ENCODE data around the gene YPEL5. TPM values are rescaled to one million over a fixed set of nuclear protein-coding genes. Genes with fewer than 3 reads are reported as not detected.
A peak's percentile ranks its signal among the peaks of the same experiment; 100 is the strongest.

Gene YPEL5
- total and polyA plus RNA-seq, 12 donors: 35.5 to 88.8 (median 68.3) TPM

GRCh38 chr2:30191107-30191506, 44.3 kb downstream of the YPEL5 start:
- 92 to 96% methylated on average over 10 of the region's 10 CpGs for WGBS, 2 donors
- no peak overlapping the region for H3K4me3 ChIP-seq
- ATAC-seq: no peak
- H3K9me3 ChIP-seq: no peaks in the 10 kb centered on the region
- TF ChIP-seq CTCF (IDR thresholded peaks at IDR 0.05): no peak
- no peak overlapping the region for H3K27ac ChIP-seq
- H3K36me3 ChIP-seq: no peaks in the 10 kb centered on the region
- intact Hi-C loops (cut with DNase I): no loop called here
- no peak for DNase-seq
- H3K4me1 ChIP-seq: peaks cover 0 to 5% (median 0%) of the 10 kb centered on the region in 9 donors
- H3K27me3 ChIP-seq: no peaks in the 10 kb centered on the region

DNA sequence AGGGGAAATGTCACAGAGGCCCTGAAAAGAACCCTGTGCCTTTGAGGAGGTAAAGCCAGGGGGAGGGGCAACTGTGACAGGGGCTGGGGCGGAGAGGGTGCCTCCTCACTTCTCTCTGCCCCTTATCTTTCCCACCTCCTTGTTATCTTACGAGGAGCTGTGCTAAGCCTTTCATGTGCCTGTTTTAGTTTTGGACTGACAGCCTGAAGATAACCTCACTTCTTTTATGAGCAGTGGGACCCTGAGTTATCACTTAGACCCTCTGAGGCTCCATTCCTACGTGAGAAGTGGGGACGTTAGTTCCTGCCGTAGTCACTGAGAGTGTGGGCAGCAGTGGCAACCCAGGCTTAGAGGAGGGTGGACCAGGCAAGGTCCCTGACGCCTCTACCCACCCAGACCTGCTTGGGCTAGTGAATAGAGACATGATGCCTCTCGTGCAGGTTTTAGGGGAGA, 45.0 kb downstream of the YPEL5 start:
- Histone ChIP-seq H3K36me3 (no peaks in the 10 kb centered on the region), H3K27ac (no peak overlapping the region), H3K9me3 (no peaks in the 10 kb centered on the region), H3K27me3 (no peaks in the 10 kb centered on the region), H3K4me1 (peaks cover 0 to 5% (median 0%) of the 10 kb centered on the region in 9 donors), H3K4me3 (no peak overlapping the region)
- ATAC-seq (no peak), DNase-seq (no peak)
- no peak for TF ChIP-seq CTCF (IDR thresholded peaks at IDR 0.05)
- 61 to 67% methylated on average over 7 of the region's 7 CpGs for WGBS, 2 donors
- intact Hi-C loops (cut with DNase I): no loop called here

DNA sequence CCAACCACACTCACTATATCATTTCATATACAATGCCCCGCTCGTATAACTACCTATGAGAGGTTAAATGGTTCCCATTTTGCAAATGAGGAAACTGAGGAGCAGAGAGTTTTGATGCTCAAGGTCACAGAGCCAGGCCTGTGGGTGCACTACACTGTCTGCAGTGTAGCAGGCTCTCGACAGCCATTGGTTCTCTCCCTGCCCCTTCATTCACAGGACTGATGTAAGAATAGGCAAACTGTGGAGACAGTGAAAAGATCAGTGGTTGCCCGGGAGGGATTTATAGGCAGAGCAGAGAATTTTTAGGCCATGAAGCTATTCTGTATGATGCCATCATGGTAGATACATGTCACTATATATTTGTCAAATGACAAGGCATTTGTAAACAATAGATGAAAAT, 45.5 kb downstream of the YPEL5 start:
- no peak for TF ChIP-seq CTCF (IDR thresholded peaks at IDR 0.05)
- Histone ChIP-seq H3K4me3 (no peak overlapping the region), H3K27ac (no peak overlapping the region), H3K9me3 (no peaks in the 10 kb centered on the region), H3K27me3 (no peaks in the 10 kb centered on the region), H3K4me1 (peaks cover 0 to 5% (median 0%) of the 10 kb centered on the region in 9 donors), H3K36me3 (no peaks in the 10 kb centered on the region)
- no peak for DNase-seq
- intact Hi-C loops (cut with DNase I): no loop called here
- WGBS, 2 donors: 91 to 92% methylated on average over 4 of the region's 4 CpGs
- no peak for ATAC-seq

GRCh38 chr2:30193104-30193681, 46.4 kb downstream of the YPEL5 start:
- Histone ChIP-seq H3K27ac (no peak overlapping the region), H3K9me3 (no peaks in the 10 kb centered on the region), H3K36me3 (no peaks in the 10 kb centered on the region), H3K4me1 (peaks cover 0 to 5% (median 0%) of the 10 kb centered on the region in 9 donors), H3K4me3 (no peak overlapping the region), H3K27me3 (no peaks in the 10 kb centered on the region)
- no peak for DNase-seq
- TF ChIP-seq CTCF (IDR thresholded peaks at IDR 0.05): no peak
- intact Hi-C loops (cut with DNase I): no loop called here
- ATAC-seq: peak in 1 of 8 donors; percentile 29
- WGBS, 2 donors: 88 to 90% methylated on average over 13 of the region's 13 CpGs

Data from heart right ventricle (tissue), 16 donors.